Hepatocyte (in vitro differentiated cells): ENCODE measurements around the gene SYNGR3.

ENCODE experiments used
- EZH2 ChIP-seq: fragments of 200-600 bp; sonication (generic); IDR thresholded peaks from 2 replicates; pipeline ENCODE4 v1.6.1; 2016; ENCODE audit warnings: antibody characterized with exemption, mild to moderate bottlenecking, borderline replicate concordance
- TF ChIP-seq, protein P1 (sequence below): fragments of 200-600 bp; sonication (generic); IDR thresholded peaks from 2 replicates; pipeline ENCODE4 v1.5.1; 2016; ENCODE audit warnings: antibody characterized with exemption, mild to moderate bottlenecking; ENCODE audit not compliant: poor library complexity

DNA sequence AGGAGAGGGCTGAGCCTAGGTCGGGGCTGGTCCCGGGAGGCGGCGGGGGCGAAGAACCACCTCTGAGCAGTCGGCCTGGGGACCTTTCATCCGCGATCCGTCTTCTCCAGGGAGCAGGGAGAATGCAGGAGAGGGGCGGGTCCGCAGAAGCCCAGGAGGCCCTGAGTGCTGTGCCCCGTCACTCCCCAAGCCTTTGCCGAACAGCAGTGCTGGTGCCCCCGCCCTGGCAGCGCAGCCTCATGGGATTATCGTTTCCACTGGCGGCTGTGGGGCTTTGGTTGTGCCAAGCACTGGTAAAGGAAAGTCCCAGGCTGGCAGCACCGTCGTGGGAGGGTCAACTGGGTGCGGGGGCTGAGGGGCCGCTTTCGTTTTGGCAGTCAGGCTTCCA is 17.3 kb upstream of the SYNGR3 start:
- TF ChIP-seq, protein P1, sequence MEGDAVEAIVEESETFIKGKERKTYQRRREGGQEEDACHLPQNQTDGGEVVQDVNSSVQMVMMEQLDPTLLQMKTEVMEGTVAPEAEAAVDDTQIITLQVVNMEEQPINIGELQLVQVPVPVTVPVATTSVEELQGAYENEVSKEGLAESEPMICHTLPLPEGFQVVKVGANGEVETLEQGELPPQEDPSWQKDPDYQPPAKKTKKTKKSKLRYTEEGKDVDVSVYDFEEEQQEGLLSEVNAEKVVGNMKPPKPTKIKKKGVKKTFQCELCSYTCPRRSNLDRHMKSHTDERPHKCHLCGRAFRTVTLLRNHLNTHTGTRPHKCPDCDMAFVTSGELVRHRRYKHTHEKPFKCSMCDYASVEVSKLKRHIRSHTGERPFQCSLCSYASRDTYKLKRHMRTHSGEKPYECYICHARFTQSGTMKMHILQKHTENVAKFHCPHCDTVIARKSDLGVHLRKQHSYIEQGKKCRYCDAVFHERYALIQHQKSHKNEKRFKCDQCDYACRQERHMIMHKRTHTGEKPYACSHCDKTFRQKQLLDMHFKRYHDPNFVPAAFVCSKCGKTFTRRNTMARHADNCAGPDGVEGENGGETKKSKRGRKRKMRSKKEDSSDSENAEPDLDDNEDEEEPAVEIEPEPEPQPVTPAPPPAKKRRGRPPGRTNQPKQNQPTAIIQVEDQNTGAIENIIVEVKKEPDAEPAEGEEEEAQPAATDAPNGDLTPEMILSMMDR = no peak
- no peak for TF ChIP-seq EZH2
